ENCODE data around the gene DOCK2.

DNA sequence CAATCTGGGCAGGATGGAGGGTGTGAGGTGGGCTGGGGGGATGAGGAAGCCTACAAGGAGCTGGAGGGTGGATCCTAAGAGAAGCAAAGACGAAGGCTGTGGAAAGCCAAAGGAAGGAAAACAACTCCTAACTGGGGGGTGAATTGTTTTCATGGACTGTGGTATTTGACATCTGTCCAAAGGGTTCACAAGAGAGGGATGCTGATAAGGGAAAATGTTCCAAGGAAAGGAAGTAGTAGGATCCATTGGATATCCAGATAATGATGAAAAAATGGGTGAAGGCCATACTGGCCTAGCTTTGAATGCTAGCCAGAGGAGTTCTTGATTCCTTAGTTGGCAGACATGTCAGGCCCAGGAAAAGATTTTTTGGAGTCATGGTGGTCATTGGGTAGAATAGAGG, 416.8 kb downstream of the DOCK2 start:
- no peak for TF ChIP-seq ZNF341 (tag by site-specific recombination; IDR thresholded peaks at IDR 0.05; ENCODE audit: low read depth)
- TF ChIP-seq MEIS1 (CRISPR knock-in tag; IDR thresholded peaks at IDR 0.05; ENCODE audit: borderline replicate concordance) = no peak
- TF ChIP-seq YY1 (tag by site-specific recombination; IDR thresholded peaks at IDR 0.05) = no peak
- TF ChIP-seq ZNF830 (tag by site-specific recombination; IDR thresholded peaks at IDR 0.05; ENCODE audit: low read depth) = no peak
- no peak for TF ChIP-seq ZNF248 (tag by site-specific recombination; IDR thresholded peaks at IDR 0.05)

Measured in HEK293 (cell line).